Neural crest cell (in vitro differentiated cells): ENCODE measurements around the gene NEK8. TPM values are rescaled to one million over a fixed set of nuclear protein-coding genes. Genes with fewer than 3 reads are reported as not detected.

ENCODE experiments used
- DNase-seq: peaks from one replicate; pipeline ENCODE4 v3.0.0; 2021; ENCODE audit warnings: low read depth, mixed read lengths, low spot score
- H3K27ac Mint-ChIP-seq: one replicate; pipeline ENCODE4 v1.8.0; 2021; ENCODE audit warnings: mild to moderate bottlenecking, mixed read lengths; ENCODE audit not compliant: unreplicated experiment
- H3K27me3 Mint-ChIP-seq: 2 replicates; pipeline ENCODE4 v1.8.0; 2021; ENCODE audit warnings: low read depth, mild to moderate bottlenecking, mixed read lengths
- H3K36me3 Mint-ChIP-seq: 2 replicates; pipeline ENCODE4 v1.8.0; 2021; ENCODE audit warnings: low read depth, mild to moderate bottlenecking, mixed read lengths
- H3K4me1 Mint-ChIP-seq: 2 replicates; pipeline ENCODE4 v1.8.0; 2021; ENCODE audit warnings: mixed read lengths
- H3K4me3 Mint-ChIP-seq: one replicate; pipeline ENCODE4 v1.8.0; 2021; ENCODE audit warnings: mild to moderate bottlenecking, mixed read lengths
- H3K9me3 Mint-ChIP-seq: 2 replicates; pipeline ENCODE4 v1.8.0; 2021; ENCODE audit warnings: mixed read lengths
- total RNA-seq: library from RNA; stranded (reverse); gene quantifications from 2 replicates; pipeline ENCODE4 v1.2.1, GENCODE V29; 2021
- TF ChIP-seq, protein P1 (sequence below): fragments of 200-600 bp; sonication (generic); conservative IDR thresholded peaks from 2 replicates; pipeline ENCODE4 v1.5.0; 2021; ENCODE audit warnings: antibody characterized with exemption, mild to moderate bottlenecking

The NEK8 gene
- total RNA-seq, 1 donor from 2014 or later = 6.2 TPM

DNA sequence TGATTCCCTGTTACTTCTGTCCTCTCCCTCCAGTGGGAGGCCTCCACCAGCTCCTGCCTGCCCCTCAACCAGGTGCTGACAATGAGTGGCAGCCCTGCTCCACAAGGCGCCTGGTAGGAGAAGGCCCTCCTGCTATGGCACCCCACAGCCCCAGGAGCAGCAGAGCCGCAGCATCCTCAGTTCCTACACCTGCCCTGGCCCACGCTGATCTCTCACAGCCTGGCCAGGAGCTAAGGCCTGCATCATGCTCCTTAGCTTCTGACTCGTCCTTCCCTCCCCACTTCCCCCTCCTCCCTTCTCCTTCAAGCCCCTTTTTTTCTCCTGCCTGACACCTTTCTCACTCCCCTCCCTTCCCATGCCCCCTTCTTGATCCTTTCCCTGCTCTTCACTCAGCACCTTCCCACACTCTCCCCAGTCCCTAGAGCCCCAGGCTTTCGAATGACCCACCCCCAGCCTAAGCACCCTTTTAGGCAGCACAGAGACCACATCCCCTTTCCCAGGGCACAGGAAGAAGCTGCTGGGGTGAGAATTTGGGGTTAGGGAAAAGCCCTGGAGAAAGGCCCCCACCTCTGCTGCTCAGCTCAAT, 23.4 kb upstream of the NEK8 start:
- Mint-ChIP-seq H3K4me3 (peak overlapping the region; percentile 35), H3K27ac (no peak overlapping the region), H3K27me3 (peaks cover 4% of the 10 kb centered on the region), H3K9me3 (no peaks in the 10 kb centered on the region), H3K4me1 (peaks cover 30% of the 10 kb centered on the region), H3K36me3 (peaks cover 14% of the 10 kb centered on the region)
- TF ChIP-seq, protein P1, sequence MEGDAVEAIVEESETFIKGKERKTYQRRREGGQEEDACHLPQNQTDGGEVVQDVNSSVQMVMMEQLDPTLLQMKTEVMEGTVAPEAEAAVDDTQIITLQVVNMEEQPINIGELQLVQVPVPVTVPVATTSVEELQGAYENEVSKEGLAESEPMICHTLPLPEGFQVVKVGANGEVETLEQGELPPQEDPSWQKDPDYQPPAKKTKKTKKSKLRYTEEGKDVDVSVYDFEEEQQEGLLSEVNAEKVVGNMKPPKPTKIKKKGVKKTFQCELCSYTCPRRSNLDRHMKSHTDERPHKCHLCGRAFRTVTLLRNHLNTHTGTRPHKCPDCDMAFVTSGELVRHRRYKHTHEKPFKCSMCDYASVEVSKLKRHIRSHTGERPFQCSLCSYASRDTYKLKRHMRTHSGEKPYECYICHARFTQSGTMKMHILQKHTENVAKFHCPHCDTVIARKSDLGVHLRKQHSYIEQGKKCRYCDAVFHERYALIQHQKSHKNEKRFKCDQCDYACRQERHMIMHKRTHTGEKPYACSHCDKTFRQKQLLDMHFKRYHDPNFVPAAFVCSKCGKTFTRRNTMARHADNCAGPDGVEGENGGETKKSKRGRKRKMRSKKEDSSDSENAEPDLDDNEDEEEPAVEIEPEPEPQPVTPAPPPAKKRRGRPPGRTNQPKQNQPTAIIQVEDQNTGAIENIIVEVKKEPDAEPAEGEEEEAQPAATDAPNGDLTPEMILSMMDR = no peak
- DNase-seq = no peak

DNA sequence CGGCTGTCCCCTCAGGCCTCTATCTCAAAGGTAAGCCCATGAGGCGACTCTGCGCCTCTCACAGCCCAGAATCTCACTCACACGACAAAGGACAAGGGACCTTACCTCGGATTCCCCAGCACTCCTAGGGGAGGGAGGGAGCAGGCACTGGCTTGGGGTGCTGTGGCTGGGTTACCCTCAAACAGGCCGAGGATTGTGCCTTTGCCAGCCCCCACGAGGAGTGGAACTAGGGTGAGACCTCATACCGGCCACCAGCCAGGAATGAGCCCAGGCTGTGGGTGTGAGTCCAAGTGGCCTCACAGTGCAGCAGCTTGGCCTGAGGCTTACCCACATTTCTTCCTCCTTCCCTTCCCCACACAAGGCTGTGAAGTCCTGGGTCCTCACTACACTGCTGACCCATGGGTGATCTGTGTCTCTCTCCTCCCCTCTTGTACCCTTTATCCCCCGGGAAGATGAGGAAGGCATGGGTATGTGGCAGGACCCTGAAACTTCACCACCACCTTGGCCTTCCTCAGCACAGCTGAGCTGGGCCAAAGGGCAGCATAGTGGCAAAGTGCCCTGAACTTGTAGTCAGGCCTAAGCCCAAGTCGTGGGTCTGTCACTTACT, 22.8 kb upstream of the NEK8 start:
- Mint-ChIP-seq H3K27ac (peak overlapping the region; percentile 82), H3K36me3 (peaks cover 13% of the 10 kb centered on the region), H3K4me3 (peak overlapping the region; percentile 35), H3K9me3 (no peaks in the 10 kb centered on the region), H3K4me1 (peaks cover 34% of the 10 kb centered on the region), H3K27me3 (peaks cover 4% of the 10 kb centered on the region)
- DNase-seq = no peak
- TF ChIP-seq, protein P1 = no peak

DNA sequence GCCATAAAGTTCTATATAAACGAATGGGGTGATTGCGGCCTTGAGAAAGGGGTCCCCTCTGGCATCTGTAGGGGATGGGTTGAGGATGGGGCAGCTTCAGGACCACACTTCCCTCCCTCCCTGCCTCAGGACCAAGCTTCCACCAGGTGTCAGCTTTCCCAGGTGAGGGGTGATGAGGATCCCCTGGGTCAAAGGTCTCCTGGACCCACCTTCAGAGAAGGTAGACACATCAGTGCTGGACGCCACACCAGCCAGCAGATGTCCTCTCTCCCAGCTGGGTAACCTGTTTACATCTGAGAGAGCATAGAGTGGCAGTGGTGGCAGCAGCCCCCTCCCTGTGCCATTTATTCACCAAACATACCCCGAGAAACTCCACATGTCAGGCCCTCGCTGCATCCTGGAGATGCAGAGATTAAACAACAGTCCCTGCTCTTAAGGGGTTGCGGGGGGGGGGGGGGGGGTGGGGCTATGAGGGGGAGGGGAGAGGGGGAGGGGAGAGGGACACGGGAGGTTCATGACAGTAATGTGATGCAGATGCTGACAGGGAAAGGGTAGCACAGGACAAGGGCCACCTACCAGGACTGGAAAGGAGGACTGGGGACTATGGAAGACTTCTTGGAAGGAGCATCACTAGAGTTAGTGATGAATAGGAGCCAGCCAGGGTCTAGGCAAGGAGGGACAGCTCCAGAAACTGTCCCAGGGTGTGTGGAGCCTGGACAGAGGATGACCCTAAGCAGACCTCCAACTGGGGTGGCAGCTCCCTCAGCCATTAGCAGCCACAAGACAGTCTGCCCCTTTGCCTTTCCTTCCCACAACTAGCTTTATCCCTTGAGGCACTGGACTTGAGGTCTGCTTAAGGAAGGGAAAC, 21.9 kb upstream of the NEK8 start:
- Mint-ChIP-seq H3K4me3 (peak overlapping the region; percentile 76), H3K27ac (no peak overlapping the region)

DNA sequence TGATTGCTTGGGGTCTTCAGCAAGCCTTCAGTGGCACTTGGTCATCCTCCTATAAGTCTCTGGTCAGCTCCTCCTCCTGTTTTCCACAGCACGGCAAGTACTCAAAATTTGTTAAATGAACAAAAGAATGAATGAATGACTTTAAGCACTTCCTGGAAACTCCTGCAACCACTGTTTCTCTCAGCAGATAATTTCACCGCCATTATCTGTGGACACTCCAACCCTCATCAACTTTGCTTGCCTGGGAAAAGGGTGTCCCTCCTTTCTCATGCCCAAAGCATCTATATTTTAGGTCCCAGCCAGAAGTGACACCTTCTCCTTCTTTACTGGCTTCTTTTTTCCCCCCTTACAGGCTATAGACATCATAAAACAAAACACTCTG, 21.3 kb upstream of the NEK8 start:
- TF ChIP-seq, protein P1 = no peak
- Mint-ChIP-seq H3K4me1 (peaks cover 36% of the 10 kb centered on the region), H3K27ac (no peak overlapping the region), H3K4me3 (peak overlapping the region; percentile 76), H3K36me3 (peaks cover 5% of the 10 kb centered on the region), H3K9me3 (no peaks in the 10 kb centered on the region), H3K27me3 (peaks cover 4% of the 10 kb centered on the region)
- no peak for DNase-seq

More for the DNA sequence above, 21.9 kb upstream of the NEK8 start:
- H3K36me3 Mint-ChIP-seq = peaks cover 9% of the 10 kb centered on the region
- no peak for DNase-seq
- peaks cover 36% of the 10 kb centered on the region for H3K4me1 Mint-ChIP-seq
- peaks cover 4% of the 10 kb centered on the region for H3K27me3 Mint-ChIP-seq
- no peaks in the 10 kb centered on the region for H3K9me3 Mint-ChIP-seq
- TF ChIP-seq, protein P1 = no peak

DNA sequence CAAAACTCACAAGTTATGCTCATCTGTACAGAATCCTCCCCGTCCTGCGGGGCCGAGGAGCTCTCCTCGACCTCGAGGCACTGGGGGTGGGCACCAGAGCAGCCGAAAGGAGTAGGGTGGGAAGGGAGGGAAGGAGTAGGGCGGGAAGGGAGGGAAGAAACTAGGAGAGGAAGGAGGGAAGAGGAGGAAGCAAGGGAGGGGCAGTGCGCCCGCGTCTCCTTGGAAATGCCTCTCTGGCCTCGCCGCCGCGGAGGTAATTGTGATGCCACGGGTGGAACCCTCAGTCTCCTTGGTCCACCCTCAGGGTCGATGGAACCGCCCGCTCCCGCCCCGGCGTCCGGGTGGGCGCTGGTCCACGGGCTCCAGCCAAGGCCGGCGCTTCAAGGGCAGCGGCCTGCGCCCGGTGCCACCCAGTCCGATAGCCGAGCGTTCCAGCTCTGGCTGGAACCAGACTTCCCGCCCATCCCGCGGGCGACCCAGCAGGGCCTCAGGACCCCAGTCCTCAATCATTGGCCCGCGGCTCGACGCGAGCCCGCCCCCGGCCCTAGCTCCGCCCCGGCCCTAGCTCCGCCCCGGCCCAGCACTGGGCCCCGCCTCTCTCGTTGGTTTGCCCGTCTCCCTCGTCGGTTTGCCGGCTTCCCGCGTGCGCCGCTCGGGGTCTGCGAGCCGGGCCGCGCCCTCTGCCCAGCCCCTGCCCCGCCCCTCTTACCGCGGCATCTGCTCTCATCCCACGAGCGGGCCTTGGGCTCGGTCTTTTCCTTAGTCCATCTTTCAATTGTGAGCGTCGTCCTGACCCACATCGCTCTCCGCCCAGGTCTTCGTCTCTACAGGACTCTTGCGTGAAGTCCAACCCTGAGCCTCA, 17.5 kb upstream of the NEK8 start:
- TF ChIP-seq, protein P1 = no peak
- peak overlapping the region; percentile 100 for H3K27ac Mint-ChIP-seq
- peak; percentile 96 for DNase-seq
- peak overlapping the region; percentile 96 for H3K4me3 Mint-ChIP-seq
- H3K27me3 Mint-ChIP-seq = peaks cover 4% of the 10 kb centered on the region
- H3K36me3 Mint-ChIP-seq = peaks cover 21% of the 10 kb centered on the region
- peaks cover 38% of the 10 kb centered on the region for H3K4me1 Mint-ChIP-seq
- no peaks in the 10 kb centered on the region for H3K9me3 Mint-ChIP-seq
